Right kidney (tissue), 9 donors: Measurements from ENCODE around the gene SERF1A.
"Not testable (repeated sequence)": the region's sequence is repeated elsewhere in the genome, so short reads cannot be mapped to it uniquely, and the experiment has no call there.

Experiments used
- DNase-seq: peaks from one replicate; pipeline ENCODE4 v3.0.0-alpha.2; 2016
- long read RNA-seq, 8 donors: transcript quantifications; one replicate each; lab custom pipeline, GENCODE V29; 2026

SERF1A gene
- long read RNA-seq, donor 1, transcript SERF1A-201 (3 exons, 963 nt) = major isoform, 25 of 30 reads
- long read RNA-seq, donor 1, partial matches to known transcripts = 0 of 30 reads
- long read RNA-seq, donor 1, other reads (novel, unspliced or antisense) = 0 of 30 reads
- long read RNA-seq, donor 2, transcript SERF1A-201 (3 exons, 963 nt) = major isoform, 13 of 19 reads
- long read RNA-seq, donor 2, partial matches to known transcripts = 0 of 19 reads
- long read RNA-seq, donor 2, other reads (novel, unspliced or antisense) = 0 of 19 reads
- long read RNA-seq, donor 3, transcript SERF1A-201 (3 exons, 963 nt) = major isoform, 7 of 9 reads
- long read RNA-seq, donor 3, partial matches to known transcripts = 0 of 9 reads
- long read RNA-seq, donor 3, other reads (novel, unspliced or antisense) = 0 of 9 reads
- long read RNA-seq, donor 4, transcript SERF1A-201 (3 exons, 963 nt) = major isoform, 15 of 24 reads
- long read RNA-seq, donor 4, partial matches to known transcripts = 0 of 24 reads
- long read RNA-seq, donor 4, other reads (novel, unspliced or antisense) = 0 of 24 reads
- long read RNA-seq, donor 5, transcript SERF1A-201 (3 exons, 963 nt) = major isoform, 17 of 29 reads
- long read RNA-seq, donor 5, partial matches to known transcripts = 6 of 29 reads
- long read RNA-seq, donor 5, other reads (novel, unspliced or antisense) = 0 of 29 reads
- long read RNA-seq, donor 6, transcript SERF1A-201 (3 exons, 963 nt) = major isoform, 22 of 27 reads
- long read RNA-seq, donor 6, partial matches to known transcripts = 0 of 27 reads
- long read RNA-seq, donor 6, other reads (novel, unspliced or antisense) = 0 of 27 reads
- long read RNA-seq, donor 7, transcript SERF1A-201 (3 exons, 963 nt) = major isoform, 23 of 74 reads
- long read RNA-seq, donor 7, partial matches to known transcripts = 38 of 74 reads
- long read RNA-seq, donor 7, other reads (novel, unspliced or antisense) = 0 of 74 reads
- long read RNA-seq, donor 8, transcript SERF1A-201 (3 exons, 963 nt) = major isoform, 20 of 29 reads
- long read RNA-seq, donor 8, partial matches to known transcripts = 0 of 29 reads
- long read RNA-seq, donor 8, other reads (novel, unspliced or antisense) = 0 of 29 reads

GRCh38 chr5:70900533-70901271, at the start of gene SERF1A:
TSS of gene SERF1A (plus strand) at chr5:70900669. CDS start at chr5:70900870, 201 bp downstream.
- DNase-seq = not testable (repeated sequence)

GRCh38 chr5:70866778-70867177, 33.7 kb upstream of the SERF1A start:
- DNase-seq = not testable (repeated sequence)

DNA sequence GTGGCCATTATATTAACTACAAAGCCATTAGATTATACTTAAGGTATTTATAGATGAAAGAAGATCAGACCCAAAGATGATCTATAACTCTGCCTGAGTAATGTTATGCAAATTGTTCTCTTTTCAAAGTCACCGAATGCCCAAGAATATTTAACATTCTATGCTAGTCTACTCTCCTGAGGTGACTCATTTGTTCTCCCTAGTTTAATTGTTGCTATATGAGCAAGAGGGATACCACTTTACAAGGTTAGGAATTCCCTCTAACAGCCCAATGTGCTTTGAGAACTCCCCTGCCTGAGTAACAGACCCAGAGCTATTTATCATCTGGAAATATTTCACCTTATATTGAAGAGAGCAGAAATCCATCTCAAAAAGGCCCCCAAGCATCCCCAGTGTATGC, 29.8 kb upstream of the SERF1A start:
- not testable (repeated sequence) for DNase-seq

- DNase-seq = not testable (repeated sequence)
Observed at GRCh38 chr5:70896076-70896475, 4.4 kb upstream of the SERF1A start.

DNA sequence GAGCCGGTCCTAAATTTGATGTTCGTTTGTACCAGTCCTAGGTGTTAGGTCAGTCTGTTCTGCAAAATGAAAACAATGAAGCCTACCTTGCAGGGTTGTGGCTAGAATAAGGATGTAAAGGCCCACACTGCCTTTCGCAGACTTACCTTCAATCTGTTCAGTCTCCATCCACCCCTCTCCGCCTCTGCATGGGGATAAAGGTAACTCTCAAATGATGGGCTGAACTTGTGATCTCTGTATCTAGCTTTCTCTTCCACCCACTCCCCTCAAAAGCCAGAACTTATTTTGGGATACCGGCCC, 753 bp downstream of the SERF1A start:
- DNase-seq = not testable (repeated sequence)

DNA sequence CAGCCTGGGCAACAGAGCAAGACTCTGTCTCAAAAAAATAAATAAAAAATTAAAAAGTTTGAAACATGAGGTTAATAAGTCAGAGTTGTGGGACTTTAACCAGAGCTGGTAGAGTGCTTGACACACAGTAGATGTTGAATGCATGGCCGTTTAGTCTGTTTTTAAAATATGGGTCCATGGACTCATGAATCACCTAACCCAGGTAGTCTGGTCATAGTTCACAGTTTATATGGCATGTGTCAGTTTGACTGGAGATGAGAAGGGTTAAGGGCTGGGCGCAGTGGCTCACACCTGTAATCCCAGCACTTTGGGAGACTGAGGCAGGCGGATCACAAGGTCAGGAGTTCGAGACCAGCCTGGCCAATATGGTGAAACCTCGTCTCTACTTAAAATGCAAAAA, 6.2 kb downstream of the SERF1A start:
- DNase-seq = not testable (repeated sequence)

GRCh38 chr5:70916829-70917228, 16.4 kb downstream of the SERF1A start:
- not testable (repeated sequence) for DNase-seq

GRCh38 chr5:70925211-70925562, 24.7 kb downstream of the SERF1A start:
- DNase-seq = not testable (repeated sequence)

DNA sequence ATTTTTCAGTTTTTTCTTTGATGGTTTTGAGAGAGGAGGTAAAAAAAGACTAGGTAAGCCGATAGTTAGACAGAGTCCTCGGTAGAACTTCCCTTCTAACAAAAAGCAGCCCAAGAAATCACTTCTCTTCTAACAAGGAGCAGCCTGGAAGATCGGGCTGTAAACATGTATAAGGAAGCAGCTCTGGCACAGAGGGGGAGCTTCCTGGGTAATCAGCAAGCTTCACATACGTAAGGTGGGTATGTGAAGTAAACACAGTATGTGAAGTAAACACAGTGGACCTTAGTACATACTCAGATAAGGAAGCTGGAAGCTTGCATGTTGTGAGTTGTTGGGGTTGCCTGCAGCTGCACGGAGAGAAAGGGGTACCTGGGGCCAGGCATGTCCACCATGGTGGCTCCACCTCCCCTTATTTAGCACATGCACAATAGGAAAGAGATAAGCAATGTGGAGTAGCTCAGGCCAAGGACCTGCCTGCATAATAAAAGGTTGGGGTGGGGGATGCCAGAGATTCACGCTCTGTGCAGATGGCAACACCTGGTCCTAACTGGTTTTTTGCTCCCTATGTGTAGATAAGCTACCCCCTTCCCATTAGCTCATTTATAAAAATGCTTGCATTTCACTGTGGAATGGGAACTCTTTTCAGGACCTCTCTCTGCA, 31.4 kb downstream of the SERF1A start:
- not testable (repeated sequence) for DNase-seq

GRCh38 chr5:70932560-70932959, 32.1 kb downstream of the SERF1A start:
- DNase-seq = not testable (repeated sequence)

DNA sequence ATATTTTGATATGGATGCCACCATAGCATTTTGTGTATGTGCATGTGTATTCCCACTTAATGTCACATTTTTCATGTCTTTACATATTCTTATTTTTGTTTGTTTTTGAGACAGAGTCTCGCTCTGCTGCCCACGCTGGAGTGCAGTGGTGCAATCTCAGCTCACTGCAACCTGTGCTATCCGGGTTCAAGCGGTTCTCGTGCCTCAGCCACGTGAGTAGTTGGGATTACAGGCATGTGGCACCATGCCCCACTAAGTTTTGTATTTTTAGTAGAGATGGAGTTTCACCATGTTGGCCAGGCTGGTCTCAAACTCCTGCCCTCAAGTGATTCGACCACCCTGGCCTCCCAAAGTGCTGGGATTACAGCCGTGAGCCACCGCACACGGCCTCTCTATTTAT, 52.6 kb downstream of the SERF1A start:
- DNase-seq = not testable (repeated sequence)
